HEK293T (cell line): ENCODE measurements around the gene ST8SIA6.

Source experiments
- BHLHE40 ChIP-seq: fragments of 450-650 bp; IDR thresholded peaks from 2 replicates; pipeline ENCODE4 v1.6.1; 2016; ENCODE audit warnings: mild to moderate bottlenecking, moderate library complexity, borderline replicate concordance
- HDGF ChIP-seq: fragments of 450-650 bp; IDR thresholded peaks from 2 replicates; pipeline ENCODE4 v1.6.1; 2017; ENCODE audit warnings: antibody characterized with exemption, borderline replicate concordance
- PKNOX1 ChIP-seq: fragments of 450-650 bp; IDR thresholded peaks from 2 replicates; pipeline ENCODE4 v1.6.1; 2016

- TF ChIP-seq PKNOX1 (no peak), HDGF (no peak), BHLHE40 (no peak)
These were observed 21.3 kb upstream of the ST8SIA6 start for GRCh38 chr10:17475661-17476060.
